ENCODE measurements around the gene PCYT1A.
A peak's percentile ranks its signal among the peaks of the same experiment; 100 is the strongest.
"Not testable (repeated sequence)": the region's sequence is repeated elsewhere in the genome, so short reads cannot be mapped to it uniquely, and the experiment has no call there.

PCYT1A gene

DNA sequence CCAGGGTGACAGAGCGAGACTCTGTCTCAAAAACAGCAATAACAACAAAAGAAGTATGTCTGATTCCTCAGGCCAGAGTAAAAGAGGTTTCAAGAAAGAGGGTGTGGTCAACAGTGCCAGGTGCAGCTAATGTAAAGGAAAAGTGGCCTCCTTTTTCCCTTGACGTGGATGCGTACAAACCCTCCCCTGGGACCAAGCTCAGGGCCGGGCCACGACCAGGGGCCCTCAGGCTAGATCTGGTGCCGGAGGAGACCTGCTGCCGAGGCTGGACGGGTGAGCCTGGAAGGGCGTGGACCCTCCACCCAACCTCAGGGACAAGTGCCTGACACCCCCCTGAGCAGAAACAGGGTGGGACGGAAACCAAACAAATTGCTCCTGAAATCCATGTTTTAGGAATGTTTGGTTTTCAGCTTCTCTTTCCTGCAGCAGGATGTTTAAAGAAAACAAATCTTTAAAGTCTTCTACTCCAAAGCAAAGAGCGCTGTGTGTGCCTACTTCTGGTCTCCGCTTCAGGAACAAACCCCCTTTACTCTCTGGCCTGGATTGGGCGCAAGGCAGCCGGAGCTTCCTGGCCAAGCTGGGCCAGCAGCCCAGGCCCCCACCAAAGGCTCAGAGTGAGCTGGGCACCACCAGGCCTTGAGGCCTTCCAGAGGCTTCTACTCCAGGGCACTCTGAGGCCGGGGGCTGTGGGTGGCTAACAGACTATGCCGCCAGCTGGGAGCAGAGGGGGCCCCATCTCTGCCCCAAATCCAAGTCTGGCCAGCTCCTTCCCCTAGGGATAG, 97.8 kb downstream of the PCYT1A start:
- no peak for DNase-seq

GRCh38 chr3:196186651-196187573, 100.6 kb downstream of the PCYT1A start:
- peak; percentile 71 for DNase-seq

DNA sequence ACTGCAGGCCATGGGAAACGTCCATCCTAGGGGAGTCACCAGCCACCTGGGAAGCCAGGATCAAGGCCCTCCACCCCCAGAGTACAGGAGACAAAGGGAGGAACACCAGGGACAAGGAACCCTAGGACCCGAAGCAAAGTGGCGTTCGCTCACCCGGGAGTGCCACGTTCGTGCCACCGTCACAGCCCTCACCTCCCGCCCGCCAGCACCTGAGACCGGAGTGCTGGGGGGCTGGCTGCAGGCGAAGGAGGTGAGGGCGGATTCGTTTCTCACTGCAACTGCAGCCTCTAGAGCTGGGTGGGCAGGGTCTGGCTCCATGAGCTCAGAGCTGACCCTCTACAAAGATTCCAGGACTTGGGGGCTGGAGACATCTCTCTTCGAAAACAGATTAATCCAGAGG, 102.6 kb downstream of the PCYT1A start:
- no peak for DNase-seq

GRCh38 chr3:196184169-196184432, 103.4 kb downstream of the PCYT1A start:
- not testable (repeated sequence) for DNase-seq

GRCh38 chr3:196181127-196181546, 106.4 kb downstream of the PCYT1A start:
- peak; percentile 37 for DNase-seq

- no peak for DNase-seq
Measured at GRCh38 chr3:196180346-196180745, 107.2 kb downstream of the PCYT1A start.

Measured in NCI-H82 (cell line).